ENCODE results near the gene TRIM25. TPM values are rescaled to one million over a fixed set of nuclear protein-coding genes. Genes with fewer than 3 reads are reported as not detected.

The TRIM25 gene
- total RNA-seq, 1 donor: 28.9 TPM

- peak; percentile 27 for DNase-seq (ENCODE audit: low read depth)
- H3K4me3 ChIP-seq (ENCODE audit: low read depth, low read length): no peak overlapping the region
- no peak for TF ChIP-seq CTCF (IDR thresholded peaks at IDR 0.05; ENCODE audit: insufficient read depth, low read depth, low read length)
Observed at GRCh38 chr17:56876766-56877179, 37.1 kb downstream of the TRIM25 start.

- no peak for DNase-seq (ENCODE audit: low read depth)
- TF ChIP-seq CTCF (IDR thresholded peaks at IDR 0.05; ENCODE audit: insufficient read depth, low read depth, low read length): no peak
- no peak overlapping the region for H3K4me3 ChIP-seq (ENCODE audit: low read depth, low read length)
Observed at GRCh38 chr17:56870081-56870651, 43.7 kb downstream of the TRIM25 start.

GRCh38 chr17:56868716-56869115 is 45.1 kb downstream of the TRIM25 start:
- TF ChIP-seq CTCF (IDR thresholded peaks at IDR 0.05; ENCODE audit: insufficient read depth, low read depth, low read length): no peak
- no peak overlapping the region for H3K4me3 ChIP-seq (ENCODE audit: low read depth, low read length)
- DNase-seq (ENCODE audit: low read depth): no peak

- peak; percentile 42 for DNase-seq (ENCODE audit: low read depth)
- TF ChIP-seq CTCF (IDR thresholded peaks at IDR 0.05; ENCODE audit: insufficient read depth, low read depth, low read length): no peak
- H3K4me3 ChIP-seq (ENCODE audit: low read depth, low read length): no peak overlapping the region
Observed at GRCh38 chr17:56867948-56868376, 45.9 kb downstream of the TRIM25 start.

GRCh38 chr17:56866496-56866895 is 47.4 kb downstream of the TRIM25 start:
- DNase-seq (ENCODE audit: low read depth): no peak
- TF ChIP-seq CTCF (IDR thresholded peaks at IDR 0.05; ENCODE audit: insufficient read depth, low read depth, low read length): no peak
- no peak overlapping the region for H3K4me3 ChIP-seq (ENCODE audit: low read depth, low read length)

- no peak for TF ChIP-seq CTCF (IDR thresholded peaks at IDR 0.05; ENCODE audit: insufficient read depth, low read depth, low read length)
- no peak overlapping the region for H3K4me3 ChIP-seq (ENCODE audit: low read depth, low read length)
- DNase-seq (ENCODE audit: low read depth): no peak
Observed at GRCh38 chr17:56866076-56866475, 47.8 kb downstream of the TRIM25 start.

- DNase-seq (ENCODE audit: low read depth): no peak
- no peak overlapping the region for H3K4me3 ChIP-seq (ENCODE audit: low read depth, low read length)
- no peak for TF ChIP-seq CTCF (IDR thresholded peaks at IDR 0.05; ENCODE audit: insufficient read depth, low read depth, low read length)
Observed at GRCh38 chr17:56863974-56864373, 49.9 kb downstream of the TRIM25 start.
